ENCODE measurements around the gene ZP4.

The ZP4 gene

DNA sequence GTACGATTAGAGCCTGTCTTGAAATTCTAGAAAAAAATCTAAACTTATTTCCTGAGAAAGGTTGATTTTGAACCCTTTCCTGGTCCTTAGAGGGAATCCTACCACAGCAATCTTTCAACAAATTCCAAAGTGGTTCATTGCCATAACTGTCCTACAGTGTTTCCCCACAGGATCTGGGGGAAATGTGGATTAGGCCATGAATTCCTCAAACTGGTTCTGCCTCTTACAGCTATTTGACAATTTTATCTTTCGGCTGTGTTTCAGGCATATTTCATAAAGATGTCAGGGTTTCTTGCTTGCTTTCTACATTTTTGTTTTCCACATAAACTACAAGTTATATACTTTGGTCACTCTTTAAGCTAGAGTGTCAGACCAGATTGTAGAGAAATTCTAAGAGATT is 544 bp upstream of the ZP4 start:
- DNase-seq: no peak
- ATAC-seq: no peak
- no peaks in the 10 kb centered on the region for H3K4me1 Mint-ChIP-seq
- H3K9me3 Mint-ChIP-seq: peaks cover 0 to 4% of the 10 kb centered on the region in 2 donors
- H3K27me3 Mint-ChIP-seq: no peaks in the 10 kb centered on the region
- no peak overlapping the region for H3K27ac Mint-ChIP-seq
- no peak overlapping the region for H3K4me3 Mint-ChIP-seq

- ATAC-seq: no peak
Measured at GRCh38 chr1:237890416-237890815, 306 bp downstream of the ZP4 start.

DNA sequence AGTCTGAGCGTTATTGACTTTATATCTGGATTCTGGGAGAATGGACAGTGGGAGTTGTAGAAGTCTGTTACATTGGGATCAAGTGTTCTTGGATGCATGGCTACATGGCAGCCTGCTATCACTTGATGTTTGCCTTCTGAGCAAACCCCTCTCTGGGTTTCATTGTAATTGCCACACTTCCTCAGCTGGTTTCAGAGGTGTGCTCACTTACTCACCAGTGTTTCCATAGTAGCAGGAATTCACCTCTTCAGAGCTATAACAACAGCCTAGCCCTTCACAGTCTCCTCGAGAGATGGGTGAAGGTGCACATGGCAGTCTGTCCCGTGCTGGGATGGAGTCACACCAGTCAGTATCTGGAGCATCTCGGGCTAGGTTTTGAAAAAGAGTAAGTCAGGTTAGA is 2.6 kb downstream of the ZP4 start:
- Mint-ChIP-seq H3K4me1 (no peaks in the 10 kb centered on the region), H3K27ac (no peak overlapping the region), H3K4me3 (no peak overlapping the region), H3K27me3 (no peaks in the 10 kb centered on the region), H3K9me3 (peaks cover 9 to 10% of the 10 kb centered on the region in 2 donors)
- DNase-seq (no peak), ATAC-seq (peak; percentile 34)

More at GRCh38 chr1:237890416-237890815, 306 bp downstream of the ZP4 start:
- Mint-ChIP-seq H3K27ac (no peak overlapping the region), H3K27me3 (no peaks in the 10 kb centered on the region), H3K9me3 (peaks cover 0 to 10% of the 10 kb centered on the region in 2 donors), H3K4me3 (no peak overlapping the region), H3K4me1 (no peaks in the 10 kb centered on the region)
- no peak for DNase-seq

DNA sequence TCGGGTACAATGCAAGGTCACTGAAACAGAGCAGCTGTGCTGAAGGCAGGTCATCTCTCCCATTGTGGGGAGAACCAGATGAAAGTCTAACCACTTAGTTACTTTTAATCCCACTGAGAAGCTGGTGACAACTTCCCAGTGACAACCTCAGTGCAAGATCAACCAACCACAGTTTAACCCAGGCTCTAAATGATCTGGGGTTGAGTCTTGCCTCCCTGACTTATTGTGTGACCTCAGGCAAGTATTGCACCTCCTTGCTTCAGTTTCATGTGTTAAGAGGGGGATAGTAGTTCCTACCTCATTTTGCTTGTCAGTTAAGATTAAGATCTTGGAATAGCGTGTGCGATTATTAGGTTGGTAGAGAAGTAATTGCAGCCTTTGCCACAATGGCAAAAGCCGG is 3.2 kb downstream of the ZP4 start:
- ATAC-seq: no peak

DNA sequence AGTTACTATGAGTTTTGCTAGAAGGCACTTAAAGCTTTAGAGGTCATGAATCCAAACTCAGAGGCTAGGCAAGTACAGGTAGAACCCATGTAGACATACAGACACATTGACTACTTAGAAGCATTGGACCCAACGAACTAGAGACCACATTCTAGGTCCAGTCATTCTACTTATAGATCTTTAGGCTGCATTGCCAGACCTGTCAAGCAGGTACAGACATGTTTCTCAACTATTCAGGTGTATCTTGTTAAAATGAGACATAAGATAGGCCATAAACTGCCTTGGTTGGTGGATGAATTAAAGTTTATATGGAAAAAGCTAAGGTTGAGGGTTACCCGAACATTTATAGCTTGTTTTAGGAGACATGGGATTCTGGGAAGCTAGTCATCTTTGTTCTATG is 6.5 kb downstream of the ZP4 start:
- DNase-seq: no peak
- no peak overlapping the region for H3K27ac Mint-ChIP-seq
- no peaks in the 10 kb centered on the region for H3K27me3 Mint-ChIP-seq
- H3K9me3 Mint-ChIP-seq: peaks cover 10 to 17% of the 10 kb centered on the region in 2 donors
- H3K4me1 Mint-ChIP-seq: no peaks in the 10 kb centered on the region
- ATAC-seq: no peak
- H3K4me3 Mint-ChIP-seq: no peak overlapping the region

More for the DNA sequence above, 3.2 kb downstream of the ZP4 start:
- Mint-ChIP-seq H3K9me3 (peaks cover 10 to 15% of the 10 kb centered on the region in 2 donors), H3K27ac (no peak overlapping the region), H3K27me3 (no peaks in the 10 kb centered on the region), H3K4me3 (no peak overlapping the region), H3K4me1 (no peaks in the 10 kb centered on the region)
- no peak for DNase-seq

GRCh38 chr1:237879195-237879594 is 11.5 kb downstream of the ZP4 start:
- DNase-seq: no peak
- Mint-ChIP-seq H3K27ac (no peak overlapping the region), H3K4me1 (no peaks in the 10 kb centered on the region), H3K27me3 (no peaks in the 10 kb centered on the region), H3K4me3 (no peak overlapping the region), H3K9me3 (peaks cover 0 to 16% of the 10 kb centered on the region in 2 donors)
- ATAC-seq: no peak

- no peak overlapping the region for H3K27ac Mint-ChIP-seq
- peaks cover 0 to 10% of the 10 kb centered on the region in 2 donors for H3K9me3 Mint-ChIP-seq
- ATAC-seq: no peak
- no peaks in the 10 kb centered on the region for H3K4me1 Mint-ChIP-seq
- H3K4me3 Mint-ChIP-seq: no peak overlapping the region
- no peaks in the 10 kb centered on the region for H3K27me3 Mint-ChIP-seq
- no peak for DNase-seq
Measured at GRCh38 chr1:237878406-237878805, 12.3 kb downstream of the ZP4 start.

DNA sequence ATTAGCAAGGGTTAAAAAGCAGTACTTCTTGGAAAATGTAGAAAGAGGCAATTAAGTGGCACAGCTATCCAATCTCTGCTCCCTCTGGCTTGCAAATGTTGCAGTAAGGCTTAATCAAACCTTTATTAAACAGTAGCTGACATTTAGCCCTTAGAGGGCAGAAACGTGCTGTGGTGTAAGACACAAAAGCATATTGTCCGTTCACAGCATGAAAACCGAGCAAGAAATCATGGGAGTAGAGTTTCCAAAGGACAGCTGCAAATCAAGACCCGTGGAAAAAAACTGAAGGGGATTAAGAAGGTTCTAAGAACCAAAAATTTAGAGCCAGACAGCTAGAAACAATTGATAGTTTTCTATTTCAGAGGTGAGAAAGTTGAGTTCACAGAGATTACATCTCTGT is 13.1 kb downstream of the ZP4 start:
- no peak overlapping the region for H3K4me3 Mint-ChIP-seq
- no peaks in the 10 kb centered on the region for H3K4me1 Mint-ChIP-seq
- H3K9me3 Mint-ChIP-seq: peaks cover 0 to 4% of the 10 kb centered on the region in 2 donors
- DNase-seq (no peak), ATAC-seq (no peak)
- H3K27ac Mint-ChIP-seq: no peak overlapping the region
- H3K27me3 Mint-ChIP-seq: no peaks in the 10 kb centered on the region

DNA sequence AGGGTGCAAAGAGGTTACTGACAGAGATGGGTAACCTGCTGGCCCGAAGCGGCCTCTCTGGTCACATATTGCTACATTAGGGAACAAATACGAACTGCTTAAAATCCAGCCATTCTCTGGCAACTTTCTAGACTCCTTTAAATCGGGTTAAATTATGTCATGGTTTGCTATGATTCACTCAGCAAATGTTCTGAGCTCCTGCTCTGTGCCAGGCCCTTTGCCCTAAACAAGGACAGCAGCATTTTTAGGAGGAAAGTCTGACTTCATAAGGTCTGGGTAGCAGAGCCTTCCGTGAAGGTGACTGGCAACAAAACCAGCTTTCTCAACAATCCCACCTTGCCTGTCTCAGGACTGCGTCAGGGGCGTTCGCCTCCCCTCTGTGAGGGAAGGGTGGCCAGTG is 15.4 kb downstream of the ZP4 start:
- no peaks in the 10 kb centered on the region for H3K9me3 Mint-ChIP-seq
- no peak overlapping the region for H3K27ac Mint-ChIP-seq
- DNase-seq (no peak), ATAC-seq (no peak)
- H3K4me3 Mint-ChIP-seq: no peak overlapping the region
- H3K27me3 Mint-ChIP-seq: no peaks in the 10 kb centered on the region
- no peaks in the 10 kb centered on the region for H3K4me1 Mint-ChIP-seq

DNA sequence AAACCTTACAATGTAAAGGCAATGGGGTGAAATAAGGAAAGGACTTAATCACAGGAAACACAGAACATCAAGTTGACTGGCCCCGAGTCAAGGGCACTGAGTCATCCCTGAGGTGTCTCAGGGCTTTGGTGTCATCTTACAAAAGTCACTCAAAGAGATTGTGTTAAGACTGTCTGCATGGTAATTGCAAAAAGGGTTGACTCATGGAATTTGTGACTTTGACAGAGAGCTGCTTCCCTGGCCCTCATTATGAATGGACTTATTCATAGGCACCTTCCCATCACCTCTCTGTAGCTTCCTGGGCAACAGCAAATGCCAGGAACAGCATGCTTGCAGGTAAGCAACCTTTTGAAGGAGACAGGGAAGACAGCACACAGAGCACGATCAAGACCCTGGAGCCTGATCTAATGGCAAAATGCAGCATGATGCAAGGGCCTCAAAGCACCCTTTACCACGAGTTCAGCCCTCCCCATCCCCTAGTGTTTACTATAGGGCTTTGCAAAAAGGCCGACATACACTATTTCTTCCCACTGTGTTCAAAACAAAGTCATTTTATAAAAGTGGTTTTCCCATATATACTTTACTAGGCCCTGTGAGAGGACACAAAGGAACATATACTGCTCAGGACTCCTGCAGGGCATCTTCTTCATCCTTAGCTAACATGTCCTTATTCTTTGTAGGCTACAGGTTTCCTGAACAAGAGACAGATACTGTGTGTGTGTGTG is 17.1 kb downstream of the ZP4 start:
- no peak overlapping the region for H3K4me3 Mint-ChIP-seq
- H3K27me3 Mint-ChIP-seq: no peaks in the 10 kb centered on the region
- ATAC-seq: no peak
- no peak for DNase-seq
- H3K9me3 Mint-ChIP-seq: no peaks in the 10 kb centered on the region
- H3K27ac Mint-ChIP-seq: no peak overlapping the region
- H3K4me1 Mint-ChIP-seq: no peaks in the 10 kb centered on the region

- H3K27ac Mint-ChIP-seq: peak overlapping the region in 1 of 2 donors; percentile 19
- peaks cover 9% of the 10 kb centered on the region for H3K27me3 Mint-ChIP-seq
- no peaks in the 10 kb centered on the region for H3K4me1 Mint-ChIP-seq
- ATAC-seq (no peak), DNase-seq (no peak)
- no peaks in the 10 kb centered on the region for H3K9me3 Mint-ChIP-seq
- no peak overlapping the region for H3K4me3 Mint-ChIP-seq
Measured at GRCh38 chr1:237868817-237869600, 21.7 kb downstream of the ZP4 start.

DNA sequence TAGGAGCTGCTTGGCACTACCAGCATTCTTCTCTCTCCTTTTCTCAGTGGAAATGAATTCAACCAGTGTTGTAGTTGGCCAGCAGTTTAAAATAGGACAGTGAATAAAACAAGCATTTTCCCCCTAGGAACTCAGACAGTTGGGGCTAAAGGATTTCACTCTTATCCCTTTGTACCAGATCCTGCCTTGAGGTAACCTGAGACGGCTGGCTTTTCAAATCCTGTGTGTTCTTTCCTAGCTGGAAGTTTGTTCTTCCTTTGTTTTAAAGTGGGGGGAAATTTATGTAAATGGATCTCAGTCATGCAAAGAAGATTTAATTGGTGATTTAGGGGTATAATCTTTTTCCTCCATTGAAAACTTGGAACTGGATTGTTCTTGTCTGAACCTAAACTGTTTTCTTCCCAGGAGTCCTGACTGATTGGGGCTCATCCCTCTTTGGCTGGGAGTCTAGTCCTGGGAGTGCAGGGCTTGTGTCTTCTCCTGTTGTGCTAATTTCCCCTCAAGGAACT is 23.3 kb downstream of the ZP4 start:
- no peak for ATAC-seq
- Mint-ChIP-seq H3K27me3 (peaks cover 14% of the 10 kb centered on the region), H3K4me1 (no peaks in the 10 kb centered on the region)

GRCh38 chr1:237864338-237865244 is 26.1 kb downstream of the ZP4 start:
- no peaks in the 10 kb centered on the region for H3K4me1 Mint-ChIP-seq
- H3K27me3 Mint-ChIP-seq: peaks cover 14% of the 10 kb centered on the region
- no peak overlapping the region for H3K27ac Mint-ChIP-seq
- ATAC-seq (peak; percentile 33), DNase-seq (peak; percentile 7 to 11)
- no peaks in the 10 kb centered on the region for H3K9me3 Mint-ChIP-seq
- H3K4me3 Mint-ChIP-seq: peak overlapping the region in 1 of 2 donors; percentile 50

More for the DNA sequence above, 23.3 kb downstream of the ZP4 start:
- DNase-seq: no peak
- Mint-ChIP-seq H3K9me3 (no peaks in the 10 kb centered on the region), H3K27ac (no peak overlapping the region), H3K4me3 (no peak overlapping the region)

GRCh38 chr1:237863234-237863633 is 27.5 kb downstream of the ZP4 start:
- no peak for ATAC-seq

DNA sequence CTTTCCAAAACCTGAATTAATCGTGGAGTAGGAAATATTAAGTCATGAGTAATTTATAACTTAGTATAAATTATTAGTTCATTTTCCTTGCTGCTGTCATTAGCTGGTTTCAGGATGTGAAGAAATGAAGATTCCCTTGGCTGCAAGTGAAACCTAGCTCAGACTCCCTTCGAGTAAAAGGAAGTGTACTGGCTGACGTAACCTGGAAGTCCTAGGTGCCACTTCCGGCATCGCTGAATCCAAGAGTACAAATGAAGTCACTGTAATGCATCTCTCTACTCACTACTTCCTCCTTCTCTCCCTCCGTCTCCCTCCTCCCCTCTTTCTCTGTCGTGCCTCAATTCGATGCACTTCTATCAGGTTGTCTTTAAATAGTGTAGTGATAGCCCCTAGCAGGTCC is 28.8 kb downstream of the ZP4 start:
- no peak for DNase-seq
- H3K27me3 Mint-ChIP-seq: peaks cover 14% of the 10 kb centered on the region
- H3K27ac Mint-ChIP-seq: no peak overlapping the region
- no peaks in the 10 kb centered on the region for H3K4me1 Mint-ChIP-seq
- H3K9me3 Mint-ChIP-seq: no peaks in the 10 kb centered on the region
- no peak for ATAC-seq
- no peak overlapping the region for H3K4me3 Mint-ChIP-seq

More at GRCh38 chr1:237863234-237863633, 27.5 kb downstream of the ZP4 start:
- no peaks in the 10 kb centered on the region for H3K4me1 Mint-ChIP-seq
- peak overlapping the region in 1 of 2 donors; percentile 25 for H3K27ac Mint-ChIP-seq
- H3K4me3 Mint-ChIP-seq: no peak overlapping the region
- no peak for DNase-seq
- peaks cover 14% of the 10 kb centered on the region for H3K27me3 Mint-ChIP-seq
- no peaks in the 10 kb centered on the region for H3K9me3 Mint-ChIP-seq

All from stimulated activated naive CD8-positive, alpha-beta T cell treated with anti-CD3 and anti-CD28 coated beads, Interleukin-15, amount 100 ng/mL, for 72 hours (primary cell).